Measurements from ENCODE around the gene TPX2.

GRCh38 chr20:31831211-31831610 is 92.1 kb downstream of the TPX2 start:
- TF ChIP-seq EP300 (IDR thresholded peaks at IDR 0.05): no peak
- TF ChIP-seq CTCF (IDR thresholded peaks at IDR 0.05): no peak
